Measurements from ENCODE around the gene OR5AS1. TPM values are rescaled to one million over a fixed set of nuclear protein-coding genes. Genes with fewer than 3 reads are reported as not detected.

Gene OR5AS1
- total RNA-seq, 4 donors from 2014 or later = not detected

DNA sequence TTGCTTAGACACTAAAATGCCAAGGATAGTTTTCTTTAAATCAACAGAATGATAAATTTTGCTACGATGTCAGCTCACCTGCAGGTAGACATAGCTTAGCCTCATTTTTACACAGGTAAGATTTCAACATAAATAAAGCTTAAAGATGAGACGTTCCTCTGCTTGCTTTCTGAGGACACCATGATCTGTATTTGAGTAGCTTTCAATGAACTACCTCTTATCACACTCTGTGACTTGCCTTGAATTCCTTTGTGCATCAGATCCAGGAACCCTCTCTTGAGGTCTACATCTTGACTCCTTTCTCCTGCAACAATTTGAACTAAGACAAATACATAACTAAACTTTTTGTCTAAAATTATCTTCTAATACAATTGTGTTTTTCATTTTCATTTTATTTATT lies 39.5 kb downstream of the OR5AS1 start:
- TF ChIP-seq, protein P1, sequence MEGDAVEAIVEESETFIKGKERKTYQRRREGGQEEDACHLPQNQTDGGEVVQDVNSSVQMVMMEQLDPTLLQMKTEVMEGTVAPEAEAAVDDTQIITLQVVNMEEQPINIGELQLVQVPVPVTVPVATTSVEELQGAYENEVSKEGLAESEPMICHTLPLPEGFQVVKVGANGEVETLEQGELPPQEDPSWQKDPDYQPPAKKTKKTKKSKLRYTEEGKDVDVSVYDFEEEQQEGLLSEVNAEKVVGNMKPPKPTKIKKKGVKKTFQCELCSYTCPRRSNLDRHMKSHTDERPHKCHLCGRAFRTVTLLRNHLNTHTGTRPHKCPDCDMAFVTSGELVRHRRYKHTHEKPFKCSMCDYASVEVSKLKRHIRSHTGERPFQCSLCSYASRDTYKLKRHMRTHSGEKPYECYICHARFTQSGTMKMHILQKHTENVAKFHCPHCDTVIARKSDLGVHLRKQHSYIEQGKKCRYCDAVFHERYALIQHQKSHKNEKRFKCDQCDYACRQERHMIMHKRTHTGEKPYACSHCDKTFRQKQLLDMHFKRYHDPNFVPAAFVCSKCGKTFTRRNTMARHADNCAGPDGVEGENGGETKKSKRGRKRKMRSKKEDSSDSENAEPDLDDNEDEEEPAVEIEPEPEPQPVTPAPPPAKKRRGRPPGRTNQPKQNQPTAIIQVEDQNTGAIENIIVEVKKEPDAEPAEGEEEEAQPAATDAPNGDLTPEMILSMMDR (IDR thresholded peaks at IDR 0.05) = no peak
- TF ChIP-seq POLR2AphosphoS5 (IDR thresholded peaks at IDR 0.05) (no peak), POLR2A (IDR thresholded peaks at IDR 0.05) (no peak), EP300 (IDR thresholded peaks at IDR 0.05; ENCODE audit: low read depth) (no peak)
- H3K36me3 ChIP-seq = no peaks in the 10 kb centered on the region
- DNase-seq = no peak
- intact Hi-C loops (cut with DNase I; ENCODE audit: low total_unique reads) (no loop called here), in situ Hi-C loops (cut with MboI; ENCODE audit: low pct_ligation_motif_present in 1 of 4, low pct_unique_long_range_greater_than_20kb in 1 of 4, low sequenced_read_pairs in 3 of 4) (no loop called here)
- no peak overlapping the region for H3K27ac ChIP-seq
- H3K9me3 ChIP-seq = no peaks in the 10 kb centered on the region
- H3K27me3 ChIP-seq = no peaks in the 10 kb centered on the region
- no peak overlapping the region for H3K4me3 ChIP-seq
- WGBS, 2 donors (ENCODE audit: low coverage in 1 of 2) = 39 to 48% methylated on average over 2 of the region's 2 CpGs
- no peaks in the 10 kb centered on the region for H3K4me1 ChIP-seq

Other genes with a start within 250 kb of the OR5AS1 start
- not detected for gene OR5D14, start 232.1 kb upstream of the OR5AS1 start, total RNA-seq
- gene OR5L1, start 216.3 kb upstream of the OR5AS1 start, total RNA-seq = not detected
- not detected for gene OR5D18, start 208.0 kb upstream of the OR5AS1 start, total RNA-seq
- gene OR5L2, start 200.4 kb upstream of the OR5AS1 start, total RNA-seq = not detected
- not detected for gene OR5D16, start 188.9 kb upstream of the OR5AS1 start, total RNA-seq
- not detected for gene TRIM51, start 144.4 kb upstream of the OR5AS1 start, total RNA-seq
- not detected for gene OR5W2, start 113.1 kb upstream of the OR5AS1 start, total RNA-seq
- not detected for gene OR5I1, start 91.3 kb upstream of the OR5AS1 start, total RNA-seq
- gene OR10AG1, start 57.7 kb upstream of the OR5AS1 start, total RNA-seq = not detected
- not detected for gene OR5F1, start 33.0 kb upstream of the OR5AS1 start, total RNA-seq
- gene OR8I2, start 65.7 kb downstream of the OR5AS1 start, total RNA-seq = not detected
- not detected for gene OR8H2, start 76.0 kb downstream of the OR5AS1 start, total RNA-seq
- gene OR8H3, start 94.7 kb downstream of the OR5AS1 start, total RNA-seq = not detected
- not detected for gene OR8J3, start 112.5 kb downstream of the OR5AS1 start, total RNA-seq
- not detected for gene OR8K5, start 132.7 kb downstream of the OR5AS1 start, total RNA-seq
- gene OR5J2, start 149.0 kb downstream of the OR5AS1 start, total RNA-seq = not detected
- gene OR5T2, start 206.6 kb downstream of the OR5AS1 start, total RNA-seq = not detected
- not detected for gene OR5T3, start 224.6 kb downstream of the OR5AS1 start, total RNA-seq
- gene OR5T1, start 246.5 kb downstream of the OR5AS1 start, total RNA-seq = not detected